ENCODE data around the gene CD300H. TPM values are rescaled to one million over a fixed set of nuclear protein-coding genes. Genes with fewer than 3 reads are reported as not detected.

The CD300H gene
- total RNA-seq, 2 donors from 2014 or later = not detected

DNA sequence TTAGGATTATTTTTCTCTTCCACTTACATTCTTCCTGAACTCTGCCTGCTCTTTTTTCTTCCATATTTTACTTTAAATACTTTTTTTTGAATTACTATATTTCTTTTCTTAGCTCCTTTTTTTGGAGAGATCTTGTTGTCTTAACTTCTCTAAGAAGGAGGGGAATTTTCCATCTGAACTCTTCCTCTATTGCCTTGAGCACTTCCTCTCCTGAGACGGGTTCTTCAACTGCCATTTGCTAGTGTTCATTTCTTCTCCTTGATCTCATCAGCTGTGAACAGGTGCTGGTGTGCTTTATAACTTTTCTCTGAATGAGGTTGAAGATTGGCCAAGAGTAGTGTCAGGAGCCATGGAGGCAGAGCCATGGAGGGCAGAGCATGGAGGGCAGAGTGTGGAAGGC, 39.9 kb upstream of the CD300H start:
- no peaks in the 10 kb centered on the region for H3K27me3 ChIP-seq (replicated peaks; ENCODE audit: insufficient read depth)
- H3K27ac ChIP-seq = no peak overlapping the region
- no peaks in the 10 kb centered on the region for H3K9me3 ChIP-seq
- ATAC-seq (ENCODE audit: insufficient number of reproducible peaks, low FRiP score, low read depth) (no peak), DNase-seq (ENCODE audit: low spot score) (no peak)
- no peak overlapping the region for H3K4me3 ChIP-seq
- no peaks in the 10 kb centered on the region for H3K36me3 ChIP-seq
- TF ChIP-seq, protein P1, sequence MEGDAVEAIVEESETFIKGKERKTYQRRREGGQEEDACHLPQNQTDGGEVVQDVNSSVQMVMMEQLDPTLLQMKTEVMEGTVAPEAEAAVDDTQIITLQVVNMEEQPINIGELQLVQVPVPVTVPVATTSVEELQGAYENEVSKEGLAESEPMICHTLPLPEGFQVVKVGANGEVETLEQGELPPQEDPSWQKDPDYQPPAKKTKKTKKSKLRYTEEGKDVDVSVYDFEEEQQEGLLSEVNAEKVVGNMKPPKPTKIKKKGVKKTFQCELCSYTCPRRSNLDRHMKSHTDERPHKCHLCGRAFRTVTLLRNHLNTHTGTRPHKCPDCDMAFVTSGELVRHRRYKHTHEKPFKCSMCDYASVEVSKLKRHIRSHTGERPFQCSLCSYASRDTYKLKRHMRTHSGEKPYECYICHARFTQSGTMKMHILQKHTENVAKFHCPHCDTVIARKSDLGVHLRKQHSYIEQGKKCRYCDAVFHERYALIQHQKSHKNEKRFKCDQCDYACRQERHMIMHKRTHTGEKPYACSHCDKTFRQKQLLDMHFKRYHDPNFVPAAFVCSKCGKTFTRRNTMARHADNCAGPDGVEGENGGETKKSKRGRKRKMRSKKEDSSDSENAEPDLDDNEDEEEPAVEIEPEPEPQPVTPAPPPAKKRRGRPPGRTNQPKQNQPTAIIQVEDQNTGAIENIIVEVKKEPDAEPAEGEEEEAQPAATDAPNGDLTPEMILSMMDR (IDR thresholded peaks at IDR 0.05) = no peak
- peaks cover 0 to 6% of the 10 kb centered on the region in 2 donors for H3K4me1 ChIP-seq (ENCODE audit: control insufficient read depth in 1 of 2, low read depth in 2 of 2)

GRCh38 chr17:74606050-74606449, 38.7 kb upstream of the CD300H start:
- ATAC-seq (ENCODE audit: insufficient number of reproducible peaks, low FRiP score, low read depth) (no peak), DNase-seq (ENCODE audit: low spot score) (no peak)
- TF ChIP-seq, protein P1 (IDR thresholded peaks at IDR 0.05) = no peak
- Histone ChIP-seq H3K27ac (no peak overlapping the region), H3K36me3 (no peaks in the 10 kb centered on the region), H3K27me3 (replicated peaks; ENCODE audit: insufficient read depth) (no peaks in the 10 kb centered on the region), H3K4me3 (no peak overlapping the region), H3K9me3 (no peaks in the 10 kb centered on the region), H3K4me1 (ENCODE audit: control insufficient read depth in 1 of 2, low read depth in 2 of 2) (peaks cover 0 to 6% of the 10 kb centered on the region in 2 donors)

- peaks cover 0 to 6% of the 10 kb centered on the region in 2 donors for H3K4me1 ChIP-seq (ENCODE audit: control insufficient read depth in 1 of 2, low read depth in 2 of 2)
- no peaks in the 10 kb centered on the region for H3K36me3 ChIP-seq
- ATAC-seq (ENCODE audit: insufficient number of reproducible peaks, low FRiP score, low read depth) (peak; percentile 30), DNase-seq (ENCODE audit: low spot score) (no peak)
- H3K27ac ChIP-seq = no peak overlapping the region
- H3K27me3 ChIP-seq (replicated peaks; ENCODE audit: insufficient read depth) = no peaks in the 10 kb centered on the region
- TF ChIP-seq, protein P1 (IDR thresholded peaks at IDR 0.05) = no peak
- no peak overlapping the region for H3K4me3 ChIP-seq
- no peaks in the 10 kb centered on the region for H3K9me3 ChIP-seq
These were observed 38.1 kb upstream of the CD300H start for GRCh38 chr17:74605361-74605760.

DNA sequence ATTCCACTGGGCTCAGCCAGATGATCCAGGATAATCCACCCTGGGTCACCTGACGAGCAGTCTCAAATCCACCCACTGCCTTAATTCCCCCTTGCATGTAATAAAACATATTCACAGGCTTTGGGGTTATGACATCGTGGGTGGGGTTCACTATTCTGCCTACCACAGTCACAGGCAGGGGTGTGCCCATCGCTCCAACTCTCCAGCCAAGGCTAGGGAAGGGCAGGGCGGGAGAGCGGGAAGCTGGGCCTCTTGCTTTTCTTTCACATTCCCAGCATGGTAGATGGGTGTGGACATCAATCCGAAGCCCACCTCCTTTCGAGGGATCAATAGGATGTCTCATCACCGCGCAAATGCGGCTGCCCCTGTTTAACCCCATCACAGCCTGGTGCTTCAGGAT, 37.5 kb upstream of the CD300H start:
- DNase-seq (ENCODE audit: low spot score) = no peak
- H3K4me1 ChIP-seq (ENCODE audit: control insufficient read depth in 1 of 2, low read depth in 2 of 2) = peaks cover 0 to 6% of the 10 kb centered on the region in 2 donors
- TF ChIP-seq, protein P1 (IDR thresholded peaks at IDR 0.05) = no peak

GRCh38 chr17:74604200-74604599, 36.9 kb upstream of the CD300H start:
- Histone ChIP-seq H3K4me1 (ENCODE audit: control insufficient read depth in 1 of 2, low read depth in 2 of 2) (peaks cover 0 to 6% of the 10 kb centered on the region in 2 donors), H3K9me3 (no peaks in the 10 kb centered on the region), H3K36me3 (no peaks in the 10 kb centered on the region), H3K27ac (no peak overlapping the region), H3K4me3 (no peak overlapping the region), H3K27me3 (replicated peaks; ENCODE audit: insufficient read depth) (no peaks in the 10 kb centered on the region)
- no peak for DNase-seq (ENCODE audit: low spot score)
- TF ChIP-seq, protein P1 (IDR thresholded peaks at IDR 0.05) = no peak
- ATAC-seq (ENCODE audit: insufficient number of reproducible peaks, low FRiP score, low read depth) = no peak

More for the DNA sequence above, 37.5 kb upstream of the CD300H start:
- H3K36me3 ChIP-seq = no peaks in the 10 kb centered on the region
- H3K4me3 ChIP-seq = no peak overlapping the region
- no peaks in the 10 kb centered on the region for H3K9me3 ChIP-seq
- no peaks in the 10 kb centered on the region for H3K27me3 ChIP-seq (replicated peaks; ENCODE audit: insufficient read depth)
- no peak for ATAC-seq (ENCODE audit: insufficient number of reproducible peaks, low FRiP score, low read depth)
- no peak overlapping the region for H3K27ac ChIP-seq
